ENCODE measurements around the gene SSR1.

SSR1 gene

DNA sequence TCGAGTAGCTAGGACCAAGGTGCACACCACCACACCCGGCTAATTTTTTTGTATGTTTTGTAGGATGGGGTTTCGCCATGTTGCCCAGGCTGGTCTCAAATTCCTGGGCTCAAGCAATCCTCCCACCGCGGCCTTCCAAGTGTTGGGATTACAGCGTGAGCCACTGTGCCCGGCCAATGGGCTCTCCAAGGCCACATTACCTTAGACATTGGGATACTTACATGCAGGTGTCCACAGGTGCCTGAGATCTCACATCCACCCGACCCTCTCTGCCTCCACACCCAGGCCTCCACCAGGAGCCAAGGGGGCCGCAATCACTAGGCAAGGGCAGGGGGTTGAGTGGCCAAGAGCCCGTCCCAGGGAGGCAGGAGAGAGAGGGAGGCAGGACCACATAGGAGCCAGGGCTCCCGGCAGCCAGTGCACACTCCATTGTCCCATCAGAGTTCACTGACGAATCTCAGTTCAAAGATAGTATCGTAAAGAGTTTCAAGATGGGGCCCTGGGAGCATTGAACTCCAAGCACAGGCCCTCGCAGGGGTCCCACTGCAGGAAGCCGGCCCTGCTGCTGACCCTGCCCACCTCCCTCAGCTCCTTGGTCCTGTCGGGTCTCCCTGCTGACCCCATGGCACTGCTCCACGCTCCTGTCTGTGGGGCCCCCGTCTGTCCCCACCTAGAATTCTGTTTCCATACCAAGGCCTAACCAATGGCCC lies 55.3 kb downstream of the SSR1 start:
- no peak for DNase-seq (ENCODE audit: low read depth)

DNA sequence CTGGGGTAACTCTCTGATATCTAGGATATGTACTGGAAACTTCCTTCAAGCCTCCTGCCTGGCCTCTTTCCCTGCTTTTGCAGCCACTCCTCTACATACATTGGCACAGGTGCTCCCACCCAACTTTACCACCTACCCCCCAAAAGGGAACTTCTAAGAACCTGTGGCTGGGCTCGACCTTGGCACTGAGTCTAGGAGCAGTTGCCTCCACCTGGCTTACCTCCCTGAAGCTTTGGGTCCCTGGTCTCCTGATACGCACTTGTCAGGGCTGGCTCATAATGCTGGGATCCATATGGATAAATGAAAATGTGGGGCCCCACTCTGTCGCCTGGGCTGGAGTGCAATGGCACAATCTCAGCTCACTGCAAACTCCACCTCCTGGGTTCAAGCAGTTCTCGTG lies 56.2 kb downstream of the SSR1 start:
- no peak for DNase-seq (ENCODE audit: low read depth)

DNA sequence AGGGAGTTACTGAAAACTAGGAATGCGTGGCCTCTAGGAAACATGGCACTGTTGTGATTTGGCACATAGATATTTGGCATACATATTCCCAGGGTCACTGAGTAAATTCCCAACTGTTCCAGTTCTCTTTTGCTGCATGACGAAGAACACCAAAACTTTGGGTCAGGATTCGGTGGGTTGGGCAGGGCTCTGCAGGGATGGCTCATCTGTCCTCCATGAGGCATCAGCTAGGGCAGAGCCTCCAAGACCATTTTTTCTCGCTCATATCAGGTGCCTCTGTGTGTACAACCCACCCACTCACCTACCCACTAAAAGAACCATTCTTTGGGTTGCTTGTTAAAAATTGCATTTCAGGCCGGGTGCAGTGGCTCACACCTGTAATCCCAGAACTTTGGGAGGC lies 57.1 kb downstream of the SSR1 start:
- DNase-seq (ENCODE audit: low read depth): no peak

DNA sequence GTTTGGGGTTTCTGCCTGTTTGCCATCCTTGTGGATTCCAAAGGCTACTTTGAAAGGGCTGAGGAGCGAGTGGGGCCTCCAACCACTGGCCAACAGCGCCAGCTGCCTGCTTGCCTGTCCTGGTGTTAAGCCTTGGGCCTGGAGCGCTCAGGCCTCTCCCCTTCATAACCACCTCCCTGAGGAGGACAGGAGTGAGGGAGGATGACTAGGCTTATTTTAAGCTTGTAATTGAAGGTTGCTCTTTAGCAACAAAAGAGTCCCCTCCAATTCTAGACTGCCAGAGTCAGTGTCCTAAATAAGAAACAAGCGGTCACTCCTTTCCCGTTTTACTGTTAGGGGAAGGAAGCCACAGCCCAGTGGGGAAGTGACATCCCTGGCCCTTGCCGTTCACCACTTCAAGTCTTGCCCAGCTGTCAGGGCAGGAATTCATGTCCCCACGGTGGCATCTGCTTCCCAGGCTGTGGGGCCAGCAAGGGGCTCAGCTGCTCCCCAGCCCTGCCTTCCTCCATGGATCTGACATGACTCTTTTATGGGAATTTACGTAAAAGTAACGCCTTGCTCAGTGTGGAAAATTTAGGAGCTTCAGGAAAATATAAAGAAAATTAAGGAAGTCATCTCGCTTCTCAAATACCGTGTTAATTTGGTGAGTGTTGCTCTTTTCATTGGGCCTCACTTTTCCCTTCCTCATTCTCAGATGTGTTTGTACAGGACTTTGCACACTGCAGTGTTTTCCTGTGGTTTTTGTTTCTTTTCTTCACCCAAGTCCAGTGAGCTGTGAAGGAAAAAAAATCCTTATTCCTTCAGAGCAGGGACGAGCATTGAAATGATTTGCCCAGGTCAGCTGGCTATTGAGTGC lies 57.8 kb downstream of the SSR1 start:
- no peak for DNase-seq (ENCODE audit: low read depth)

DNA sequence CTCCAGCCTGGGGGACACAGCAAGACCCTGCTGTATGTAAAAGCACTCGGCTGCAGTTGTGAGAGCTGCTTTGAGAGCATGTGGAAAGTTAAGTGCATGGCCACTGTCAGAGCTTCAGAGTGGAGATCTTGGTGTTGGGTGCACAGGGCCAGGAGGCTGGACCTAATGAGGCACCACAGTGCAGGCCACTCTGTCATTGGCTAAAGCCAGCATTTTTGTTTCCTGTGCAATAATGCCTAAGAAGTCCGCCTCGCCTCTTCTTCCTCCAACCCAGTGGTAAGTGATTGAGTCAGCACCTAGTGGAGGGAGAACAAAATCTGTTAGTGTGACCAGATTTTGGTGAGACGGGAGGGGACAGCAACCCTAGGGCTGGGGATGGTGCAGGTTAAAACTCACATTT lies 60.6 kb downstream of the SSR1 start:
- DNase-seq (ENCODE audit: low read depth): no peak

DNA sequence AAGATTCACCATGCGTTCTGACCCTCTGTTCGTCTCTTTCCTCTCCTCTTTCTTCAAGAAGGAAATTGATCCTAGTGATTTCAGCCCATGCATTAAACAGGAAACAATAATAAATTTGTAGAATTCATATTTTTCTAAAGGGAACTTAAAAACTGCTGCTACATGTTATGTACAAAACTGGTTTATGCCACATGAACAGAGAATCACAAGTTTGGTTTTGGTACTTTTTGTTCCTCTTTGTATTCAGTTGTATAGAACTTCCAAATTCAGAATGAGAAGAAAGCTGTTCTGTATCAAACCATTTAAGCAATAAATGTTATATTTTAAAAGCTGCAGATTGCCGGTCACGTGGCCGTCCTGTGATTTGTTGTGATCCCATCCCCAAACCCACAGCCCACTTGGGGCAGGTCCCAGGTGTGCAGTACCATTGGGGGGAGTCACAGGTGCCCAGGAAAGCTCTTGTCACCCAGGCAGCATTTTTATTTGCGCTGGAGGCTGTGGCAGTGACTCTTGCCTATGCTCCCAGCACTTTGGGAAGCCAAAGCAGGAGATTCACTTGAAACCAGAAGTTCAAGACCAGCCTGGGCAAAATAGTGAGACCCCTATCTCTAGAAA lies 61.2 kb downstream of the SSR1 start:
- DNase-seq (ENCODE audit: low read depth): no peak

DNA sequence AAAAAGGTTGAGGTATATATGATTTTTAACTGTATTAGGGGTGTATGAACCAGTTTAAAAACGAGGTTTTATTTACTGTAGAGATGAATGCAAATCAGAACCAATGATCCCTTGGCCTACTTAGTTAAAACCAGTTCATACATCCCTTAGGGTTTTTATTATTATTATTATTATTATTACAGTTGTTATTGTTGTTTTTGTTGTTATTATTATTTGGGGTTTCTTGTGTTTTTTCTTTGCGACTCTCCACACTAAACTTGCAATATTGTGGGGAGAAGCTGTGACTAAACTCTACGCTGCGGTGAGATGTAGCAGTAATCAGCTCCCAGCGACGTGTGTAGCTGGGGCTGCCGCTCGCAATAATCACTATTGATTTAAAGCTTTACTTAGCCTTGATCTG lies 62.2 kb downstream of the SSR1 start:
- DNase-seq (ENCODE audit: low read depth): no peak

DNA sequence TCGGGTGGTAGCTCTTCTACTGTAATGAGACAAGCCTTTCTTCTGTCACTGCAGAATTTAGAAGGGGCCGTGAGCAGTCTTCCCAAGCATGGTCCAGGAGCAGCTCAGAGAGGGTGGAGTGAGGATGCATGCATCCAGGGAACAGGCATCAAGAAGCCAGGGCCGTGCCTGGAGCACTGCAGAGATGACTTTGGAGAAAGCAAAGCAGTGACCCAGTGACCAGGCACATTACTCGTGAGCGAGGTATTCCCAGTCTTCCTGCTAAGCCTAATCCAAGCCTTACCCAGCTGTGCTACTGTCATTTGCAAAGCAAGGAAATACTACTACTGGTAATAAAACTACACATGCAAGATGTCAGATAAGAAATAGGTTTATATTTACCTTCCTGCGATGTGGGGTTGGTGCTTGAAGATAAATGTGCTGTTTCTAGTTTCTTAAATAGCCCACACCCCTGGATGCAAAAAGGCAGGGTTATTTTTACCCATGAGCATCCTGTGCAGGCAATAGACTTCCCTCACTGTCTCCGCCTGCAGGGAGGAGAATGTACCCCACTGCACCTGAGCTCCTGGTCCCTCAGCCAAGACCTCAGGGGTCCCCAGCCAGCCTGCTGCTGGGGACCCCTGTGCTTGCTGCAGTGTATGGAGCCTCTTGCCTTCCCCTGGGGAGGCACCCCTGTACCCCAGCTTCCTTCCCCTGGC lies 62.9 kb downstream of the SSR1 start:
- no peak for DNase-seq (ENCODE audit: low read depth)

DNA sequence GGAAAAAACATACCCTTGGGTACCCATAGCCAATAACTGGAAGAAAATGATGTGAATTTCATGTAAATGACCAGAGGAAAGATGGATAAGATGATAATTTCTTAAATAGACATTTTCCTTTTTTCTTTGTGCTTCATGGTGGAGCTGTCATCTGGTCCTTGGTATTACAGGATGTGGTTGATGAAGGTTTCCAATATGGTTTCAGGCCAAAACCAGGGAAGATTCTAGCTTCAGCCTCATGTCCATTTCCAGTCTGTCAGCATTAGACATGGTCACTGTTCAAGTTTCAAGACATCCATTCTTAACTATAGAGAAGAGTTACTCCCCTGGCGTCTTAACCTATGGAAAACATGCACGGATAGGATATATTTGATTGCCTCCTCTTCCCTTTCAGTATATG lies 63.6 kb downstream of the SSR1 start:
- no peak for DNase-seq (ENCODE audit: low read depth)

DNA sequence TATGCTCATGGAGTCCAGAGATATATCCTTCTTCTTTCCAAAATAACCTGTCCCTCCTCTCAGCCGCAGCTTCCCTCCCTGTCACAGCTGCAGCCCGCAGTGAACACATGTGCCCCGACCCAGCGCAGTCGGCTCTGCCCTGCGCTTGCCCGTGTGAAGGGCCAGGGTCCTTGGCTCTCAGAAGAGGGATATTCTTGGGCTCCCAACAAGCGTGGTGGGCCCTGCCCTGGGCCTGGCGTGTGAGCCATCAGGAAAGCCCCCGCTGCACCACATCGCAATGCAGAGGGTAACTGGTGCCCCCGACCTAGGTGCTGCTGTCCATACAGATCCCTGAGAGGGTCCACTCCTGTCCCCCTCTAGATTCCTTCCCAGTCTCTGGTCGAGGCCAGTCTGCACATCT lies 65.2 kb downstream of the SSR1 start:
- DNase-seq (ENCODE audit: low read depth): no peak

DNA sequence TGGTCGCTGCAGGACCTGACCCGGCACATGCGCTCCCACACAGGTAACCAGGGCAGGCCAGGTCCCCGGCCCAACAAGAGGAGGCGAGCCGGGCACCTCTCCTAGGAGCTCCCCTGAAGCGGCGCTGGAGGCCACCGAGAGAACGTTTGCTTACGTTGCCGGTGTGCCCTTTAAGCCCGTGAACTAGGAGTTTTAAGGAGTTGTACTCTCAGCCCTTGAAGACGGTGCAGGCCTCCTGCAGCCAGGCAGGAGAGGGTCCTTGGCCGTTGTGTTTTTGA lies 65.9 kb downstream of the SSR1 start:
- DNase-seq (ENCODE audit: low read depth): no peak

DNA sequence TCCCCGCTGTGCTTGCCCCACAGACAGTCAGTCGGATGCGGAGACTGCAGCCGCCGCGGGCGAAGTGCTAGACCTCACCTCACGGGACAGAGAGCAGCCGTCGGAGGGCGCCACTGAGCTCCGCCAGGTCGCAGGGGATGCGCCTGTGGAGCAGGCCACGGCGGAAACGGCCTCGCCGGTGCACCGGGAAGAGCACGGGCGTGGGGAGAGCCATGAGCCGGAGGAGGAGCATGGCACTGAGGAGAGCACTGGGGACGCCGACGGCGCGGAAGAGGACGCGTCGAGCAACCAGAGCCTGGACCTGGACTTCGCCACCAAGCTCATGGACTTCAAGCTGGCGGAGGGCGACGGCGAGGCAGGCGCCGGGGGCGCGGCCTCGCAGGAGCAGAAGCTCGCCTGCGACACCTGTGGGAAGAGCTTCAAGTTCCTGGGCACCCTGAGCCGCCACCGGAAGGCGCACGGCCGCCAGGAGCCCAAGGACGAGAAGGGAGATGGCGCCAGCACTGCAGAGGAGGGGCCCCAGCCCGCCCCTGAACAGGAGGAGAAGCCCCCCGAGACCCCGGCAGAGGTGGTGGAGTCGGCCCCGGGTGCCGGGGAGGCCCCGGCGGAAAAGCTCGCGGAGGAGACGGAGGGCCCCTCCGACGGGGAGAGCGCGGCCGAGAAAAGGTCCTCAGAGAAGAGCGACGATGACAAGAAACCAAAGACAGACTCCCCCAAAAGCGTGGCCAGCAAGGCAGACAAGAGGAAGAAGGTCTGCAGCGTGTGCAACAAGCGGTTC lies 66.4 kb downstream of the SSR1 start:
- DNase-seq (ENCODE audit: low read depth): no peak

DNA sequence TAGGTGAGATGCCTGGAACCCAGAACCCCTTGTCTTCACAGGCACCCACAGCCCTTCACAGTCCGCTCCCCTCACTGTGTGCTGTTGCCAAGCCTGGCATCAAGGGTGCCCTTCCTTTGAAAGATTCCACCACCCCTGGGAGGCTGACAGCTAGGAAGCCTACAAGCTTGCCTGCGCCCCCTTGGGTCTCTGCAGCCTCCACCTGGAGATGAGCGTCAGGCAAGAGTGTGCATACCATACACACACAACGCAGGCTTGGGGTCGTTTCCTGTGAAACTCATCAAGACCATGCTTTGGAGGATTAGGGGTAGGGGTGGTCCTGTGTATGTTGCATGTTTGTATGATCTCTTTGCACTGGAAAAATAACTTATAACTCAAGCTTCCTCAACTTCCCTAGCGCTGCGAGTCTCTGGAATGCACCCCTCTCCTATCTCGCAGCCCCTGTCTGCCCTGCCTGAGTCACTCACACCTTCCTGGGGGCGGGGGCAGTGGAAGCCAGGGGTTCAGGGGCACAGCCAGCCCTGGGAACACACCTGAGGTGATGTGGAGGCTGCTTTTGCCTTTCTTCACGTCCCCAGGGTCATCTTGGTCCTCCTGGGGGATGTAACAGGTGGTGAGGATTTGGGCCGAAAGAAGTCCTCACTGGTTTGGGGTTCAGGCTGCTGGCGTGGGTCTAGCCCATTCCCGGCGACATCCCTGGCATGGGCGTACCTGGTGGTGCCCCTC lies 67.2 kb downstream of the SSR1 start:
- no peak for DNase-seq (ENCODE audit: low read depth)

DNA sequence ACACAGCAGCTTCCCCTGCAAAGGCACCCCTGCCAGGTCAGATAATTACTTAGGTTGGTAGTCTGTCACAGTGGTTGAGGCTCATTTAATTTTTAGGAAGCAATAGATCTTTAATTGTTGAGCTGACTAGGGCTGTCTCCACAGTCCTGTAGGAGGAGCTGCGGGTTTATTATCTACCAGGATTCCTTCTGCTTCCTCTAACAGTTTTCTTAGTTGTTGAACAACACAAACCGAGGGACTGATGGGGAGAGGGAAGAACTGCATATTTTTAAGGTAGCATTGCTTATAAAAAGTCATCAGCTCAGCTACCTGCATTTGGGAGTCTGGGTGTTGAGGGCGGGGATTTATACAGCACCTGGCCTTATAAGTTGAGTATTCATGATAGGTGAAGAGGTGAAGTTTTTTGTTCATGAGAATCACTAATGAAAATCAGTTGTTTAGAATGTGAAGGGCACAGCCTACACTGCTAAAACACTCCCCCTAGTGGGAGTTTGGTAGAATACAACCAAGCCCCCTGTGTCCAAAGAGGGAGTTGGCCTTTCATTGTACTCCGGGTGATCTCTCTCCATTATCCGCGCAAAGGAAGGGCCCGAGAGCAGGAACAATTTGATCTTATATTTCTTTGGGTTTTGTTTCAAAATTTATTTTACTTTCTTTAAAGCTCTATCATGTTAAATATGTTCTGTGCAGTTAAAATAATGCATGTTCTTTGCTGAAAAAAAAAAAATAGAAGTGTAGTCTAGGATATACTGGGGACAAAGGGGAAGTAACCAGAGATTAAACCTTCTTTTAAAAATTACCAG lies 69.6 kb downstream of the SSR1 start:
- peak; percentile 52 for DNase-seq (ENCODE audit: low read depth)

DNA sequence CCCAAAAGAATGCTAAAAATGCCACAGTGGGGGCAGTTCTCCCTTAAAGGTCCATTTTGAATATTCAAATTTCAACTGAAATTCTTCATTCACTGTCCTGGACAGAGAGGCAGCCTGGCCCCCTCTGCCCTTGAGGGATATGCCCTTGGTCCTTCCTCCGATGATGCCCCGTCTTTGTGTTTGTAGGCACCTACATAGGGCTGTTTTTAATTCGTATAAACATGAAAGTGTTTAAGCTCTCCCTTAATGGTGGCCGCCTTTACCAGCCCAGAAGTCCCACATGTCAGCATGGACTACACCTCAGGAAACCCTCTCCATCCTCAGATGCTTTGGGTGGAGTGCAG lies 70.2 kb downstream of the SSR1 start:
- no peak for DNase-seq (ENCODE audit: low read depth)

DNA sequence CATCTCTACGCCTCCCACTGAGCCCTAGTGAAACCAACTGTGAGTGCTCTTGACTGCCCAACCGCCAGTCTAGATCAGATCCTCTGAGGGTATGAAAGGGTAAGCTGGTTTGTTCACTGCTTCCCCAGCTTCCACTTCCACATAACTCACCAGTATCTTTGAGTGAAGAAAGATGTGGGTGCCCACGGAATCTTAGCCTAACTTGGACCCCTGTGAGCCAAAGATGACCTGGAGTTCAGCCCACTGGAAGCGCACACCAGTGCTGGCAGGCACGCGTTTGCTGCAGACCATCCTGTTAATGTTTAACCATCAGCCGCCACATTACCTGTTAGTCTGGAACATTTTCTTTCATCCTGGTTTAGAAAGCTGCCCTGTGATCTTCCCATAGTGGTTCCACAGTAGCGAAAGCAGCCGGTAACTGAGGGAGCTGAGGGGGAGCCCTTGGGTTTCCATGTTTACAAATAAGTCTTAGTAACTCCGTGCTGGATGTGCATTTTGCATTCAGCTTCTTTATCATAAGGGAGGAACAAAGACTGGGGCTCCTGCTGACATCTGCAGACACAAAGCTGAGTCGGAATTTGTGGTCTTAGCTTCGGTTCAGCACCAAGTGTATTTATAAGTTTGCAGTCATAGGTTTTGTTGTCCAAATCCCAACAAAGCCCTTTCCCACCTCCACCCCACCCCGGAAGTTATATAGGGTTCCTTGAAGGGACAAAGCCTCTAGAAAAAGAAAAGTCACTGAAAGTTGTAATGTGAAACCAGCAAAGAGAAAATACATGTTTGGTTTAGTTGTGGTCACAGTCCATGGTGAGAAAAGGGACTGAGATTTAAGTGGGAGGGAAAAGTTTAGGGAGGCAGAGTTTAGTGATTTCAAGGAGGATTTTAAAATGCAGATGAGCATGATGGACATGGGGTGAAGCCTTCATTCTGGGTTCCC lies 71.0 kb downstream of the SSR1 start:
- DNase-seq (ENCODE audit: low read depth): peak; percentile 24

DNA sequence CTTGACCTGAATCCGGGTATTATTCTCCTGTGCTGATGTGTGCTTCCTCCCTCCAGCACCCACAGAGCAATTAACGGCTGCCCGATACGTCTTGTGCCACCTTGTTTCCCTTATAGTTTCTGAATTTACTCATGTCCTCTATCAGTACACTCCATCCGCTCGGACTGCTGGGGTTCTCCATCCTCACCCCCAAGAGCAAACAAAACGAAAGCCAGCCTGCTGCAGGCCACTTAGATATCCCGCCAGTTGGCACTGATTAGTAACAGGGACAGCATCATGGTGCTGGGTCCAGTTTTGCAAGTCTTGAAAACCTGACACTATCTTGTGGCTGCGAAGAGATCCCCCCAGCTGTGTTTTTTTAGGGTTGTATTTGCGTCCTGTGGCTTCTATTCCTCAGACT lies 71.8 kb downstream of the SSR1 start:
- no peak for DNase-seq (ENCODE audit: low read depth)

DNA sequence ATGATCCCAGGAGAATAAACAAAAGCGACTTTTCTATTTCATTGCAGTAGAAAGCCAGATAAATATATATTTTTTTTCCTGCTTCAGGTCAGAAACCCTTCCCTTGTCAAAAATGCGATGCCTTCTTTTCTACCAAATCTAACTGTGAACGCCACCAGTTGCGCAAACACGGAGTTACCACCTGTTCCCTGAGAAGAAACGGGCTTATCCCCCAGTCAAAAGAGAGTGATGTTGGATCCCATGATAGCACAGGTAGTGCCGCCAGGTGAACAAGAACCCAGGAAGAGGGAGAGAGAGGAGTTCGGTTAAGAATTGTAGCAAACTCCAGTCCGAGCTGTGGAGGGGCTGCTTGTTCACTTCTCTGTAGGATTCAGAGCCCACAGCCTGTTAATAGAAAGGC lies 72.6 kb downstream of the SSR1 start:
- DNase-seq (ENCODE audit: low read depth): no peak

DNA sequence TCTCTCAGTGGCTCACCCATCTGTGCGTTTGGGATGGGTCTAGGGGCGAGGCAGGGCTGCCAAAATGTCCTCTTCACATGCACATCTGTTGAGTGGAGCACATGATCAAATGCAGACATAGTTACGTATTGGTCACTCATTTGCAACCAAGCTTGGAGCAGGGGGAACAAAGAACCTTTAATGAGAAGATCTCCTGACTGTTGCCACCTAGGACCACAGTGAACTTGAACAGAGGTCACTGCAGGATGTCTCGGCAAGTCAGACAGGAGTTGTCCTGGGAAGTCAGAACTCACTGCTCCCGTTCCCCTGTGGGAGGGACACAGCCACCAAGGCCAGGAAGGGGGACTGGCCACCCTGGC lies 73.4 kb downstream of the SSR1 start:
- DNase-seq (ENCODE audit: low read depth): no peak

Measured in iris pigment epithelial cell (primary cell).